Hepatocyte (in vitro differentiated cells): ENCODE data around the gene ALDH9A1. TPM values are rescaled to one million over a fixed set of nuclear protein-coding genes. Genes with fewer than 3 reads are reported as not detected.
"Not testable (repeated sequence)": the region's sequence is repeated elsewhere in the genome, so short reads cannot be mapped to it uniquely, and the experiment has no call there.

Experiments
- DNase-seq: peaks from one replicate; pipeline ENCODE4 v3.0.0-alpha.2; 2016; ENCODE audit warnings: low spot score
- H2AFZ ChIP-seq: fragments of 200-600 bp; sonication (generic); 2 replicates; pipeline ENCODE4 v1.6.0; 2016; ENCODE audit warnings: antibody characterized with exemption, mild to moderate bottlenecking
- H3K27ac ChIP-seq: fragments of 200-600 bp; sonication (generic); 2 replicates; pipeline ENCODE4 v1.5.1; 2016; ENCODE audit warnings: mild to moderate bottlenecking
- H3K27me3 ChIP-seq: fragments of 200-600 bp; sonication (generic); 2 replicates; pipeline ENCODE4 v1.6.1; 2016
- H3K36me3 ChIP-seq: fragments of 200-600 bp; sonication (generic); replicated peaks from 2 replicates; pipeline ENCODE4 v1.5.1; 2016; ENCODE audit warnings: low read depth; ENCODE audit not compliant: insufficient read depth
- H3K4me1 ChIP-seq: fragments of 200-600 bp; sonication (generic); 2 replicates; pipeline ENCODE4 v1.5.1; 2016; ENCODE audit warnings: mild to moderate bottlenecking, moderate library complexity; ENCODE audit not compliant: insufficient read depth
- H3K4me2 ChIP-seq: fragments of 200-600 bp; sonication (generic); 2 replicates; pipeline ENCODE4 v1.6.0; 2016
- H3K4me3 ChIP-seq: fragments of 200-600 bp; sonication (generic); 2 replicates; pipeline ENCODE4 v1.5.1; 2016; ENCODE audit warnings: mild to moderate bottlenecking
- H3K79me2 ChIP-seq: fragments of 200-600 bp; sonication (generic); 2 replicates; pipeline ENCODE4 v1.6.0; 2017; ENCODE audit warnings: mild to moderate bottlenecking
- H3K9me2 ChIP-seq: fragments of 200-600 bp; sonication (generic); replicated peaks from 2 replicates; pipeline ENCODE4 v1.6.0; 2017; ENCODE audit warnings: mild to moderate bottlenecking; ENCODE audit not compliant: insufficient read depth
- H3K9me3 ChIP-seq: fragments of 200-600 bp; sonication (generic); 2 replicates; pipeline ENCODE4 v1.5.1; 2016; ENCODE audit warnings: low read depth, mild to moderate bottlenecking
- H4K20me1 ChIP-seq: fragments of 200-600 bp; sonication (generic); 2 replicates; pipeline ENCODE4 v1.6.0; 2016; ENCODE audit warnings: mild to moderate bottlenecking; ENCODE audit not compliant: insufficient read depth, poor library complexity, severe bottlenecking
- CTCF ChIP-seq: fragments of 200-600 bp; sonication (generic); IDR thresholded peaks from 2 replicates; pipeline ENCODE4 v1.5.1; 2016; ENCODE audit warnings: antibody characterized with exemption, mild to moderate bottlenecking; ENCODE audit not compliant: poor library complexity
- EZH2 ChIP-seq: fragments of 200-600 bp; sonication (generic); IDR thresholded peaks from 2 replicates; pipeline ENCODE4 v1.6.1; 2016; ENCODE audit warnings: antibody characterized with exemption, mild to moderate bottlenecking, borderline replicate concordance
- EZH2phosphoT487 ChIP-seq: fragments of 200-600 bp; sonication (generic); IDR thresholded peaks from one replicate; pipeline ENCODE4 v1.6.1; 2018; ENCODE audit warnings: antibody characterized with exemption, mild to moderate bottlenecking, low read depth, moderate library complexity; ENCODE audit not compliant: unreplicated experiment, severe bottlenecking
- WGBS: methylation state at CpG from one replicate; pipeline ENCODE4 v1.1.6; 2016; ENCODE audit warnings: low lambda C conversion rate; ENCODE audit errors: missing lambda C conversion rate; 5-methylcytosine and 5-hydroxymethylcytosine counted together
- polyA plus RNA-seq: library from polyadenylated mRNA; unstranded; fragments of >200 nt; fragmentation: Nextera tagmentation; extraction: Ambion mirVana; gene quantifications from 2 replicates; pipeline ENCODE4 v1.2.1, GENCODE V29; 2016
- total RNA-seq: library from RNA; depleted of rRNA; stranded (reverse); fragments of >200 nt; gene quantifications from 2 replicates; pipeline ENCODE4 v1.2.3, GENCODE V29; 2014

ALDH9A1 gene
- total and polyA plus RNA-seq, 2 experiments from 2014 or later = 58.6 to 63.8 TPM

- Histone ChIP-seq H3K36me3 (no peaks in the 10 kb centered on the region), H4K20me1 (no peaks in the 10 kb centered on the region), H3K27ac (no peak overlapping the region), H3K27me3 (no peaks in the 10 kb centered on the region), H3K4me3 (no peak overlapping the region), H2AFZ (no peak overlapping the region), H3K9me3 (no peaks in the 10 kb centered on the region), H3K4me1 (no peaks in the 10 kb centered on the region), H3K4me2 (no peak overlapping the region), H3K79me2 (peaks cover 46% of the 10 kb centered on the region), H3K9me2 (no peaks in the 10 kb centered on the region)
- no peak for DNase-seq
- WGBS = 50% methylated on average over 1 of the region's 1 CpG
- no peak for TF ChIP-seq EZH2
- TF ChIP-seq CTCF = no peak
- TF ChIP-seq EZH2phosphoT487 = no peak
Measured at GRCh38 chr1:165683848-165684485, 14.4 kb downstream of the ALDH9A1 start.

- not testable (repeated sequence) for H3K4me3 ChIP-seq, H3K4me2 ChIP-seq, H4K20me1 ChIP-seq, H3K36me3 ChIP-seq, H3K4me1 ChIP-seq, H3K27me3 ChIP-seq, H2AFZ ChIP-seq, DNase-seq, H3K27ac ChIP-seq, H3K9me2 ChIP-seq, H3K9me3 ChIP-seq
- H3K79me2 ChIP-seq = peaks cover 15% of the 10 kb centered on the region
- 93% methylated on average over 4 of the region's 4 CpGs for WGBS
Measured at GRCh38 chr1:165680773-165681172, 17.6 kb downstream of the ALDH9A1 start.

GRCh38 chr1:165680303-165680702, 18.1 kb downstream of the ALDH9A1 start:
- DNase-seq = no peak
- Histone ChIP-seq H3K9me3 (no peaks in the 10 kb centered on the region), H4K20me1 (no peaks in the 10 kb centered on the region), H3K27me3 (no peaks in the 10 kb centered on the region), H3K9me2 (no peaks in the 10 kb centered on the region), H3K4me2 (no peak overlapping the region), H3K4me1 (no peaks in the 10 kb centered on the region), H3K79me2 (peaks cover 10% of the 10 kb centered on the region), H3K27ac (no peak overlapping the region), H3K4me3 (no peak overlapping the region), H2AFZ (no peak overlapping the region), H3K36me3 (no peaks in the 10 kb centered on the region)
- TF ChIP-seq EZH2 (no peak), EZH2phosphoT487 (no peak), CTCF (no peak)
- WGBS = 94% methylated on average over 2 of the region's 2 CpGs

- H3K79me2 ChIP-seq = peaks cover 1% of the 10 kb centered on the region
- TF ChIP-seq CTCF (no peak), EZH2 (no peak), EZH2phosphoT487 (no peak)
- no peaks in the 10 kb centered on the region for H4K20me1 ChIP-seq
- 93% methylated on average over 1 of the region's 1 CpG for WGBS
- no peaks in the 10 kb centered on the region for H3K36me3 ChIP-seq
- no peaks in the 10 kb centered on the region for H3K9me2 ChIP-seq
- no peak overlapping the region for H3K4me2 ChIP-seq
- H3K4me3 ChIP-seq = no peak overlapping the region
- no peak for DNase-seq
- H2AFZ ChIP-seq = no peak overlapping the region
- no peaks in the 10 kb centered on the region for H3K27me3 ChIP-seq
- H3K4me1 ChIP-seq = no peaks in the 10 kb centered on the region
- H3K27ac ChIP-seq = no peak overlapping the region
- H3K9me3 ChIP-seq = no peaks in the 10 kb centered on the region
Measured at GRCh38 chr1:165679282-165680036, 18.9 kb downstream of the ALDH9A1 start.
